GM21367 (cell line): ENCODE measurements around the gene ODF2L.
"Not testable (repeated sequence)": the region's sequence is repeated elsewhere in the genome, so short reads cannot be mapped to it uniquely, and the experiment has no call there.

ENCODE experiments used
- ATAC-seq: cut with Tn5 transposase; IDR thresholded peaks from one replicate; pipeline ENCODE4 v1.9.1; 2021; ENCODE audit not compliant: unreplicated experiment

Gene ODF2L

DNA sequence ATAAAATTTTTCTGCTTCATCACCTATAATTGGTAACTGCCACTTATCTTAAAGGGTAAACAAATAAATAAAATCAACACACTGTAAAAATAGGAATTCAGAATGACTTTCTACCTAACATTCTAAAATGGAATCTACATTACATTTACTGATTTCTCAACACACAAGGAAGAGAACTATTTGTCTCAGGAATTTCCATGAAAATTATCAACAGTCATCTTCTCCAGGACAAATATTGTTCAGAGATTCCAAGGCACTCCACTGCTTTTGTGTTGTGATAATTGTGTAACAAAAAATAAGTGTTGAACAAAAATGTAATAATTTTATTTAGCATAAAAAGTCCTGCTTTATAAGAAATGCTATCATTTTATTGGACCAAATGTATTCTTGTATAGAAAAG, 7.3 kb downstream of the ODF2L start:
- no peak for ATAC-seq

DNA sequence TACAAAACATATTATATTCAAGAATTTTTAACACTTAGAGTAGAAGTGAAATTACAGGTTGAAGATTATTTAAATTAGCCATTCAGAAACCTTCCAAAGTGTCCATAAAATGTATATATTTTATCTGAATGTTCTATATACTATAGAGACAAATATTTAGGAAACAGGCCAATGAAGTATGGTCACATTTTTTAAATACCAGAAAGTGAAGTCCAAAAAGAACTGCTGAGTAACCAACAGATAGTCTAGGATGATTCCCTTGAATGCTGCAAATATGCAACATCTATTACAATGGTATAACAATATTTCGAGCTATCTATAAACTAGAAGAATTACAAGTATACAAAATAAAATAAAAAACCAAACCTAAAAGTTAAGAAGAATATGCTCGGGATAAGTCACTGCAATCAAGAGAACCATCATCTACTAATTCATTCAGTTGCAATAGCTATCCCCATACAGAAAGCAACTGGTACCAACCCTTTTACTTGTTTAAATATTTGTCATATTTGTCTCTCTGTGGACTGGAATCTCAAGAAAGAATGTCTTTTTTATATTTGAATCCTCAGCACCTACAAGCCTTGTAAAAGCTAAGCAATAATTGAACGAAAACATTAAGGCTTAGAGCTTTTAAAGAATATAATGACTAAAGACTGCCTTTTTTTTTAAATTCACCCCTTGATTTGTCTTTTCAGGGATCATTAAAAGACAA, 8.1 kb downstream of the ODF2L start:
- no peak for ATAC-seq

DNA sequence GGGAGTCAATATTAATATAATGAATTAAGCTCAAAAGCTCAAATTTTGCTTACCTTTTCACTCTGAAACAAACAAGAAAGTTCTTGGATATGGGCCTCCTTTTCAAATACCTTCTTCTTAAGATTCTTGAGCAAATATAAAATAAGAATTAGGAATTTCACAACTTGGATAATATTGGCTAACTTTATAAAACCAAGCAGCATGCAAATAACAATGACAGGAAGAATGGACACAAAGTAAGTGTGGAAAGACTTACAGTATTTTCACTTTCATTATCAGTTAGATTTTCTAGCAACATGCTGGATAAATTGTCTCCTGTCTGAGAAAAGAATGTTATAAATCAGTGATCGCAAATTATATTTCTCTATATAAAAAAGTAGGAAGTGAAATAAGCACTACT, 13.2 kb downstream of the ODF2L start:
- ATAC-seq, result no peak

- ATAC-seq, result no peak
These were observed 14.9 kb downstream of the ODF2L start for GRCh38 chr1:86381223-86381622.

GRCh38 chr1:86380257-86380861, 15.8 kb downstream of the ODF2L start:
- peak; percentile 74 for ATAC-seq

DNA sequence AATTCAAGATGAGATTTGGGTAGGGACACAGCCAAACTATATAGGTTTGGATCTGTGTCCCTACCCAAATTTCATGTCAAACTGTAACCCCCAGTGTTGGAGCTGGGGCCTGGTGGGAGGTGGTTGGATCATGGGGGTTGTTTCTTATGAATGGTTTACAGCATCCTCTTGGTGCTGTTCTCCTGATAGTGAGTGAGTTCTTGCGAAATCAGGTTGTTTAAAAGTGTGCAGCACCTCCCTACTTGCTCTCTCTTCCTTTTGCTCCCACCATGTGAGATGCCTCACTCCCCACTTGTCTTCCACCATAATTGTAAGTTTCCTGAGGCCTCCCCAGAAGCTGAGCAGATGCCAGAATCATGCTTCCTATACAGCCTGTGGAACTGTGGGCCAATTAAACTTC, 17.3 kb downstream of the ODF2L start:
- ATAC-seq, result no peak

DNA sequence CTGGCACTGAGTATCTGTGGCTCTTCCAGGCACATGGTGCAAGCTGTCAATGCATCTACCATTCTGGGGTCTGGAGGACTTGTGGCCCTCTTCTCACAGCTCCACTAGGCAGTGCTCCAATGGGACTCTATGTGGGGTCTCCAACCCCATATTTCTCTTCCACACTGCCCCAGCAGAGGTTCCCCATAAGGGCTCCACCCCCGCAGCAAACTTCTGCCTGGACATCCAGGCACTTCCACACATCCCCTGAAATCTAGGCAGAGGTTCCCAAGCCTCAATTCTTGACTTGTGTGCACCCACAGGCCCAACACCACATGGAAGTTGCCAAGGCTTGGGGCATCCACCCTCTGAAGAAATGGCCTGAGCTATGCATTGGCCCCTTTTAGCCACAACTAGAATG, 18.8 kb downstream of the ODF2L start:
- ATAC-seq, result no peak

DNA sequence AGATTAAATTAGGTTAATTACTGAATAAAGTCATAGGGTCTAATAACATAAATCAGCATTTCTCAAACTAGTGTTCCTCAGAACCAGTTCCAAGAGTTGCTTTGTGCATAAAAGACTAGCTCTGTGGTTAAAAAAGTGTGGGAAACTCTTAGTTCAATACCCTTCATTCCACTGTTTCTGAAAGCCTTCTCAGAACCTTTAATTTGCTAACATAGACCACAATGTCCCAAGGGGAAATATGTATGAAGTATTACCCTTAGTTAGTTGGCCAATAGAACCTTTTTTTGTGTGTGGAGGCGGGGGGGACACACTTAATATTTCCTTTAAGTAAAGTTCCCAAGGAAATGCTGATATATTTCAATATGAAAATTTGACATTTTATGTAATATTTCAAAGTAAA, 20.4 kb downstream of the ODF2L start:
- ATAC-seq, result no peak

DNA sequence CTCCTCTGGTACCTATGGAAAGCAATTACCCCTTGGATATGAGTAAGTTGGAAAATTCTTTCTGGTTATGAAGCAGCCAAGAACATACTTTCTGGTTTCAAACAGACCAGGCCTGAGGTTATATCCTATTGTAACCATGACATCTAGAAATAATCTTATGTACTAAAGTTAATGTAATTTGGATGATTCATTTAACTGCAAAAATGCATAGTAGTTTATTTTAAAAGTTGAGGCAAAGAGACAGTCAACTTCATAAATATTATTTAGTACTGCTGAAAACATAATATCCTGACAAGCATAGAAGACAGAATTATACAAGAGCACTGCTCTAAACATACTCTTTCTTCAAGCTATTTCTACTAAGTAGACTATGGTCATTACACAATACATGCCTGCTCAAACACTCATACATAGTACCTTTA, 25.5 kb downstream of the ODF2L start:
- ATAC-seq, result no peak

GRCh38 chr1:86365896-86366295, 30.2 kb downstream of the ODF2L start:
- no peak for ATAC-seq

DNA sequence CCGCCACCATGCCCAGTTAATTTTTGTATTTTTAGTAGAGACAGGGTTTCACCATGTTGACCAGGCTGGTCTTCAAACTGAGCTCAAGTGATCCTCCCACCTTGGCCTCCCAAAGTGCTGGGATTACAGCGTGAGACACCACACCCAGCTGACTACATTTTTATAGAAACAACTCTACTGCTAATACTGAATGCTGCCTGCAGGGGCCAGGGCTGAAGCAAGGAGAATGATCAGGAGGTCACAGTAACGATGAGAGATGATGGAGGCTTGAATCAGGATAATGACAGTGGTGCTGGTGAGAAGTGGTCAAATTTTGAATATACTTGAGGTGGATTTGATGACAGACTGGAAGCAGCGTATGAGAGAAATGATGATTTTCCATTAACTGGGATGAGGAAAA, 33.3 kb downstream of the ODF2L start:
- no peak for ATAC-seq

GRCh38 chr1:86357796-86358195, 38.3 kb downstream of the ODF2L start:
- ATAC-seq, result no peak

DNA sequence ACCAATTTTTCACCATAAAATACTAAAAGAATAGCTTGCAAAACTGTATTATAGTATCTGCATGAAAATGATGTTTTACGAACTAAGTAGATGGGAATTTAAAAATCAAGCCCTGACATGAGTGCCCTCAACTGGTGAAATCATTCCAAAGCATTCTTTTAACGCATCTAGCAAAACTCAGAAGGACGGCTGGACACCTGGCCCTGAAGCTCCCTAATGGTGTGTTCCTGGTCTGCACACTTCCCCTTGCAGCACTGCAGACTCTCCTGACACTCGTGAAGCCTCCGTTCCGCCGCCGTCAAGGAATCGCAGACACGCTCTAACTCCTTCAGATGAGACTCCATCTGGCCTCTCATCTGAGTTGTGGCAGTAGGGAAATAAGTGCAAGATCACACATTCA, 39.9 kb downstream of the ODF2L start:
- ATAC-seq, result no peak

DNA sequence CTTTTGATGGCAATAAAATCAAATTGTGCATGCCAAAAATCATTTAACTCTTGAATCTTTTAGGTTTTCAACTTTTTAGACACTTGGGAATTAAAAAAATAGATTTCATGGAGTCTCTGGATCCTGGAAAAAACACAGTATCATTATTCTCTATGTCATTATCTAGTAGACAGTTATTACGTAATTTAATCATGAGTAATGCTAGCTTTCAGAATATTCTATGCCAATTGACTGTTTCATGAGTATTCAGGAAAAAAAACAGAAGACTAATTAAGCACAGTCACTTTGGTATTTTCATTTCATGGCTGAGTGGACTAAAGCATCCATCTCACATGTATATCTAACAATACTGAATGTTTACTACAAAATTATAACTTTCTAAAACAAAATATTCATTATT, 44.0 kb downstream of the ODF2L start:
- ATAC-seq, result no peak

- ATAC-seq, result not testable (repeated sequence)
These were observed 45.9 kb downstream of the ODF2L start for GRCh38 chr1:86350230-86350629.

DNA sequence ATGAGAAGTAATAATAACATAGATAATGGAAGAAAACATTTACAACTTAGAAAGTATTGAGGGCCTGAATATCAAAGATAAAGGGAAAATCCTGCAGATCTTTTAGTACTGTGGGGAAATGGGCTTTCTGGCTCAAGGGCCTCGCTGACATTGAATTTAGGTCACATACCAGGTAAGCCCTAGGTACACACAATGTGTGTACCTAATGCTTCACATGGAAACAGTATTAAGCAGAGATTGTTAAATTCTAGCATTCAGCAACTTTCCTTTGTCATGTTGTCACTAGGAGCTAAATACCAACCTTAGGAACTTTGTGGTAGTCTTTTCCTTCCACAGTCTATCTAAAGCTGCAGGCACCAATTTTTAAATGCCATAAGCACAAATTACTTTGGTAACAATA, 49.7 kb downstream of the ODF2L start:
- ATAC-seq, result no peak

DNA sequence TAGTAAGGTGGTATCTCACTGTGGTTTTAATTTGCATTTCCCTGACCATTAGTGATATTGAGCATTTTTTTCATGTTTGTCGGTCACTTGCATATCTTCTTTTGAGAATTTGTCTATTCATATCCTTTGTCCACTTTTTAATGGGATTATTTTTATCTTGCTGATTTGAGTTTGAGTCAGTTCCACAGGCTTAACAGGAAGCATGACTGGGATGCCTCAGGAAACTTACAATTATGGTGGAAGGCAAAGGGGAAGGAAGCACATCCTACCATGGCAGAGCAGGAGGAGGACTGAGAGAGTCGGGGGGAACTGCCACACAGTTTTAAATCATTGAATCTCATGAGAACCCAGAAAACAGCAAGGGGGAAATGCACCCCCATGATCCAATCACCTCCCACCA, 51.1 kb downstream of the ODF2L start:
- ATAC-seq, result no peak

DNA sequence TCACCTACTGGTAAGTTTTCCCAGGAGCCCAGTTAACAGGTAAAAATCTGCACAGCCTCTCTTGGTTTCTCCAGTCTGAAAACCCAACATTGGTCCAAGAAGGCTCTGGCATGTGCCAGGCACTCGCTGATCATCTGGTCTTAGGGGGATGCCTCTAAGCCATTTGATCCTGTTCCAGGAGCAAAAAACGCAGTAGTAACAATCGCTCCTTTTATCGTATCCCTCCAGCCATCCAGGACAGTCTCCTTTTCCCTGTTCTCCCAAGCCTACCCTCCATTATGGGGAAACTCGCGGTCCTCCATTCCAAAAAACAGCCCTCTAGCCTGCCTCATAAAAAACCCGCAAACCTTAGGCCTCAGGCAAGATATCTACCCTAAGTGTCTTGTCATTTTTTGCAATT, 56.2 kb downstream of the ODF2L start:
- ATAC-seq, result no peak

- ATAC-seq, result no peak
These were observed 56.9 kb downstream of the ODF2L start for GRCh38 chr1:86339014-86339812.

DNA sequence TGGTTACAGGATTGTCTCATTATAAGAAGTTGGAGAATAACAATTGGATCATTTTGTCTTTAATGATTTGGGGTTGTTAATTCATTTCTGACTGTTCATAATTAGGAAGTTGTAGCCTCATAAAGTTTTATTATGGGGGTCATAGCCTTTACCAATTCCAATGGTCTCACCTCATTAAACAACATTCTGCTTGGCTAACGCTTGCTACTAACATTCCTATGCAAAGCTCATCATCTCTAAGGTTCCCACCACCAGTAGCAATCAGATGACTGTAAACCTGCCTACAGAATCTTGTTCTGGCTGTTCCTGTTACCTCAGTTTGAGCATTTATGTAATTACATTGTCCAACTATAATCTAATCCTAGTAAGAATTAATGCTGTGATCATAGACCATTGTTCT, 60.2 kb downstream of the ODF2L start:
- ATAC-seq, result no peak

GRCh38 chr1:86325264-86325663, 70.9 kb downstream of the ODF2L start:
- no peak for ATAC-seq

DNA sequence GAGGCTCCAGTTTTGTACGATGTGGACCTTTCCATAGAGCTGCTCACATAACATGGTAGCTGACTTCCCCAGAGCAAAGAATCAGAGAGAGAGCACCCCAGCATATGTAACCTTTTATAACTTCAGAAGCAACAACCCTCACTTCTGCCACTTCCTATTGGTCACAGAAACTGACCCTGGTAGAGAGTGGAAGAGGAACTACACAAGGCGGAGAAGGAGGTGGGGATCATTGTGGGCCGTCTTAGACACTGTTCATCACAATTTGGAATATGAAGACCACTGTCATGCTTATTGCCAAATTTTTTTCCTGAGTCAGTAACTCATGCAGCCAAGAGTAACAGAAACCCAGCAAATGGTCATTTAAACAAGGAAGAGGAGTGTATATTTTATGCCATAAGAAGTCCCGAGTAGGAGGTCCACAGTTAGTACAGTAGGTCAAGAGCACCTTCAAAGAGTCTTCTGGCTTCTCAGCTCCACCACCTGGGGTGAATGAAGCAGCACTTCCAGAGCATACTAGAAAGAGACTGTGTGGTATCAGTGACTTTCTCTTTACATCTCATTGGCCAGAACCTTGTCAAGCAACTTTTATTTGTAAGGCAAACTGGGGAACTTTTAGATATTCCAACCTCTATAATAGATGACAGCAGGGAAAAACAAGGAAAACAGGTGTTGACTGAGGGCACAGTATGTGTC, 71.8 kb downstream of the ODF2L start:
- ATAC-seq, result no peak
